Measurements from ENCODE around the gene TRPC4AP.

GRCh38 chr20:35054814-35055213 lies 37.8 kb downstream of the TRPC4AP start:
- TF ChIP-seq ISL1 (CRISPR knock-in tag; IDR thresholded peaks at IDR 0.05) (no peak), ZNF70 (CRISPR knock-in tag; IDR thresholded peaks at IDR 0.05) (no peak), ZFP30 (CRISPR knock-in tag; IDR thresholded peaks at IDR 0.05) (no peak), POU6F1 (CRISPR knock-in tag; IDR thresholded peaks at IDR 0.05; ENCODE audit: borderline replicate concordance, low read depth) (no peak), ESRRG (CRISPR knock-in tag; IDR thresholded peaks at IDR 0.05) (no peak), BACH2 (CRISPR knock-in tag; IDR thresholded peaks at IDR 0.05; ENCODE audit: borderline replicate concordance) (no peak)
